Gastrocnemius medialis (tissue), 4 donors: Measurements from ENCODE around the gene RNF220. TPM values are rescaled to one million over a fixed set of nuclear protein-coding genes. Genes with fewer than 3 reads are reported as not detected.

ENCODE experiments used
- ATAC-seq, 2 donors: fragments of 150-250 bp; one replicate each; pipeline ENCODE4 v1.9.1; 2016
- DNase-seq, 2 donors: peaks; one replicate each; pipeline ENCODE4 v3.0.0-alpha.2; 2019
- H3K27ac ChIP-seq, 4 donors: fragments of 200-600 bp; sonication (generic); 1 replicate in 1 of 4; 2 replicates in 3 of 4; pipeline ENCODE4 v1.5.1; 2016 to 2018; ENCODE audit warnings: mild to moderate bottlenecking in 2 of 4, moderate library complexity in 1 of 4
- H3K27me3 ChIP-seq, 3 donors: fragments of 200-600 bp; sonication (generic) in 2 of 3; 1 replicate in 1 of 3; 2 replicates in 2 of 3; pipeline versions ENCODE4 v1.5.1 to v1.6.0; 2016 to 2019; ENCODE audit warnings: mild to moderate bottlenecking in 1 of 3, moderate library complexity in 1 of 3
- H3K36me3 ChIP-seq, 2 donors: fragments of 200-600 bp; sonication (generic) in 1 of 2; one replicate each; pipeline ENCODE4 v1.5.1; 2017 to 2018
- H3K4me1 ChIP-seq, 2 donors: fragments of 200-600 bp; sonication (generic) in 1 of 2; one replicate each; pipeline ENCODE4 v1.5.1; 2016 to 2017; ENCODE audit warnings: mild to moderate bottlenecking in 2 of 2
- H3K4me3 ChIP-seq, 4 donors: fragments of 200-600 bp; sonication (generic) in 3 of 4; 1 replicate in 1 of 4; 2 replicates in 3 of 4; pipeline ENCODE4 v1.5.1; 2016 to 2019; ENCODE audit warnings: mild to moderate bottlenecking in 2 of 4
- H3K9me3 ChIP-seq, 3 donors: fragments of 200-600 bp; sonication (generic) in 2 of 3; 1 replicate in 1 of 3; 2 replicates in 2 of 3; pipeline ENCODE4 v1.5.1; 2016 to 2019
- POLR2A ChIP-seq, 2 donors: fragments of 450-650 bp; IDR thresholded peaks; one replicate each; pipeline ENCODE4 v1.6.1; 2017; ENCODE audit warnings: antibody characterized with exemption in 2 of 2, mild to moderate bottlenecking in 2 of 2, moderate library complexity in 2 of 2
- in situ Hi-C, 4 donors: fragments of 200-750 bp; cut with MboI; loops; one replicate each; pipeline versions ENCODE4 v1.15.0 to v1.8.0; 2017; ENCODE audit warnings: low sequenced_read_pairs in 4 of 4
- intact Hi-C: fragments of 100-400 bp; cut with DNase I; formaldehyde crosslinking; loops from one replicate; pipeline ENCODE4 v1.15.1; 2023; ENCODE audit warnings: low total_unique reads
- total RNA-seq, 4 donors: library from RNA; depleted of rRNA; stranded (reverse); fragments of >200 nt; gene quantifications; one replicate each; pipeline versions ENCODE4 v1.1.0 to v1.2.3, GENCODE V29; 2016
- TF ChIP-seq, protein P1 (sequence below), 5 experiments: fragments of 450-650 bp in 3 of 5; fragments of 200-600 bp in 2 of 5; sonication (generic) in 2 of 5; IDR thresholded peaks in 4 of 5; conservative IDR thresholded peaks in 1 of 5; 1 replicate in 4 of 5; 2 replicates in 1 of 5; pipeline ENCODE4 v1.5.1; 2016 to 2019; ENCODE audit warnings: antibody characterized with exemption in 5 of 5, mild to moderate bottlenecking in 3 of 5, moderate library complexity in 3 of 5

The RNF220 gene
- total RNA-seq, 4 donors from 2014 or later: 91.2 to 172 (median 128) TPM

DNA sequence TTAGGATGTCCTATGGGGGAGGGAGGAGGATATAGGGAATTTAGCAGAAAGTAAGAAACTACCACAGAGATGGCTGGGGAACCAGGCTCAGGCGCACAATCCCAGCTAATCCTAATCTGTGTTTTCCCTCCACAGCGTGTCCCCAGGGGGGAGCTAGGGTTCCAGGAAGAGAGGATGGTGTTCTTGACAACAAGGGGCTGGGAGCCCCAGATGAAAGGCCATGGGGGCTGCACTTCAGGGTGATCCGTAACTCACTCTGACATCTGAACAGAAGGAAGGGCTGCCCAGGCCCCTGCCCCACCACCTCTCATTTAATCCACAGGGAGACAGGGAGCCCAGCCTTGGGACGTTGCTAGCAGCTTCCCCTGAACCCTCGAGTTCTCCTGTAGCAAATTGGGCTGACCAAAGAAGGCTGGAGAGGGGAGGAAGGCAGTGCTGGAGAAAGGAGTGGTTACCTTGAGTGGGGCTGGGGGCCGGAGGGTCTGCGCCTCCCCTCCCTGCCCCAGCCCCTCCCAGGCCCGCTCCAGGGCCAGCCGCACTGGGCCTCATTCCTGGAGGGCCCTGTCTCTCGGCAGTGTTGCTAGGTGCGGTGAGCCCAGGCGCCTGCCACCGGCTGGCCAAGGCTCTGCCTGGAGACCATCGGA, 137.5 kb downstream of the RNF220 start:
- TF ChIP-seq POLR2A (IDR thresholded peaks at IDR 0.05): no peak
- TF ChIP-seq, protein P1, sequence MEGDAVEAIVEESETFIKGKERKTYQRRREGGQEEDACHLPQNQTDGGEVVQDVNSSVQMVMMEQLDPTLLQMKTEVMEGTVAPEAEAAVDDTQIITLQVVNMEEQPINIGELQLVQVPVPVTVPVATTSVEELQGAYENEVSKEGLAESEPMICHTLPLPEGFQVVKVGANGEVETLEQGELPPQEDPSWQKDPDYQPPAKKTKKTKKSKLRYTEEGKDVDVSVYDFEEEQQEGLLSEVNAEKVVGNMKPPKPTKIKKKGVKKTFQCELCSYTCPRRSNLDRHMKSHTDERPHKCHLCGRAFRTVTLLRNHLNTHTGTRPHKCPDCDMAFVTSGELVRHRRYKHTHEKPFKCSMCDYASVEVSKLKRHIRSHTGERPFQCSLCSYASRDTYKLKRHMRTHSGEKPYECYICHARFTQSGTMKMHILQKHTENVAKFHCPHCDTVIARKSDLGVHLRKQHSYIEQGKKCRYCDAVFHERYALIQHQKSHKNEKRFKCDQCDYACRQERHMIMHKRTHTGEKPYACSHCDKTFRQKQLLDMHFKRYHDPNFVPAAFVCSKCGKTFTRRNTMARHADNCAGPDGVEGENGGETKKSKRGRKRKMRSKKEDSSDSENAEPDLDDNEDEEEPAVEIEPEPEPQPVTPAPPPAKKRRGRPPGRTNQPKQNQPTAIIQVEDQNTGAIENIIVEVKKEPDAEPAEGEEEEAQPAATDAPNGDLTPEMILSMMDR (IDR thresholded peaks at IDR 0.05 in 4 of 5, conservative IDR thresholded peaks at IDR 0.05 in 1 of 5): no peak

DNA sequence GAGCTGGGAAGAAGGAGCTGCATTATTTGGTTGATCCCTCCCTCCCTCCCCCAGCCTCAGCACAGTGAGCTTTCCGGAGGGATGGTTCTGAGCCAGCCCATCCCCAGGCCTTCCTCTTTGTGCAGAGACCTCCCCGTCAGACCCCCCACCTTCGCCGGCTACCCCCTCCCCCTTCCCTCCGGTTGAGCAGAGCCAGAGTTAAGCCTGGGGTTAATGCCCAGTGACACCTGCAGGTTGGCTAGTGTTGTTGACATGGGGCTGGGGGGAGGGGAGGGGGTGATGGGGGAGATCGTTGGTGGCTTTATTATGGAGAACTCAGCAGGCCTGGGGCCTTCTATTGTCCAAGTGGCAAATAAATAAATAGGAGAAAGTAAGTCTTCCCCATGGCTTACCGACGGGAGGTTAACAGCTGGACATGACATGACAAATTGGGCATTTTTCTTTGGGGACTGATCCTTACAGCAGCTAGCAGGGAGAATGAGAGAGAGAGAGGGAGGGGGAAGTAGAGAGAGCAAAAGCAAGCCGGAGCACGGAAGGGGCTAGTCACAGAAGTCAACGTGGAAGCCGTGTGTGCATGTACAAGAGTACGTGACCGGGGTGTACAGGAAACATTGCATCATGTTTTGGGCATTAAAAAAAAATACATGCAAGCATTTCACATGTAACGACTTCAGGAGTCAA, 138.1 kb downstream of the RNF220 start:
- Histone ChIP-seq H3K36me3 (no peaks in the 10 kb centered on the region), H3K4me3 (no peak overlapping the region), H3K9me3 (no peaks in the 10 kb centered on the region), H3K4me1 (no peaks in the 10 kb centered on the region), H3K27me3 (peaks cover 9 to 25% (median 18%) of the 10 kb centered on the region in 3 donors), H3K27ac (no peak overlapping the region)
- TF ChIP-seq, protein P1 (IDR thresholded peaks at IDR 0.05 in 4 of 5, conservative IDR thresholded peaks at IDR 0.05 in 1 of 5): no peak
- no peak for TF ChIP-seq POLR2A (IDR thresholded peaks at IDR 0.05)
- intact Hi-C loops (no loop called here), in situ Hi-C loops (no loop called here)
- no peak for ATAC-seq
- no peak for DNase-seq

More for the DNA sequence above, 137.5 kb downstream of the RNF220 start:
- Histone ChIP-seq H3K27ac (no peak overlapping the region), H3K27me3 (peaks cover 9 to 24% (median 15%) of the 10 kb centered on the region in 3 donors), H3K36me3 (no peaks in the 10 kb centered on the region), H3K9me3 (no peaks in the 10 kb centered on the region), H3K4me3 (no peak overlapping the region), H3K4me1 (no peaks in the 10 kb centered on the region)
- ATAC-seq (no peak), DNase-seq (no peak)
- in situ Hi-C loops: no loop called here
- intact Hi-C loops: no loop called here

DNA sequence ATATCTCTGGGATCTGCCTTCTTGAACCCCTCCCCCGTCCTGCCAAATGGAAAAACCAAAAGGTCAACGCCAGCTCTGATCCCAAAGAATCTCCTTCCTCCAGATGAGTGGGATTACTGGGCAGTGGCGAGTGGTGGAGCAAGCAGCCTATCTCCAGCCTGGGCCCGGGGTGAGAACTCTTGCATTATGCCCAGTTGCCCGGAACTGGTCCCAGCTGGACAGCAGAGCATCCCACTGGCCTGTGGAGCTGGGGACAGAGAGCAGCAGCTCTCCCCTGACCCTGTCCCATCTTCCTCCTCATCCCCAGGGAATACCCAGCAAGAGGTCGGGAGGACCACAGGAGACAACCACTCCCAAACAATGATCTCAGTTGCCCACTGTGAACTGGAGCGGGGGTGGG, 138.7 kb downstream of the RNF220 start:
- TF ChIP-seq POLR2A (IDR thresholded peaks at IDR 0.05): no peak
- TF ChIP-seq, protein P1 (IDR thresholded peaks at IDR 0.05 in 4 of 5, conservative IDR thresholded peaks at IDR 0.05 in 1 of 5): no peak
- intact Hi-C loops (no loop called here), in situ Hi-C loops (no loop called here)
- Histone ChIP-seq H3K4me3 (no peak overlapping the region), H3K27ac (no peak overlapping the region), H3K9me3 (no peaks in the 10 kb centered on the region), H3K27me3 (peaks cover 9 to 25% (median 17%) of the 10 kb centered on the region in 3 donors), H3K4me1 (no peaks in the 10 kb centered on the region), H3K36me3 (no peaks in the 10 kb centered on the region)
- no peak for DNase-seq
- ATAC-seq: no peak

DNA sequence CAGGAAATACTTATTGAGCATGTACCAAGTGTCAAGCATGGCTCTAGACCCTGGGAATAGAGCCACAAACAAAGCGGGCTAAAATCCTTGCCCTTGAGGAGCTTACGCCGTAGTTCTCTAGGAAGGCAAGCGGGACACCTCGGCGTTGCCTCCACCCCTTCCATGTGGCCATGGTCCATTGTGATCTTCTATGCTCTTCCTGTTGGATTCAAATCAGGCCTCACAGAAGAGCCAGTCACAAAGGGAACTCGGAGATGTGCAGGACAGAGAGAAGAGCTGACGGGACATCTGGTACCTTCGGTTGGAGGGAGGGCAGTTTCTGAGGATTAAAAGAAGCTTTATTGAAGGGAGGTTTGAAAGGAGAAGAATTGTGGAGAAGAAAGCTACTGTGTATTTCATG, 139.9 kb downstream of the RNF220 start:
- no peak overlapping the region for H3K27ac ChIP-seq
- intact Hi-C loops: no loop called here
- H3K9me3 ChIP-seq: no peaks in the 10 kb centered on the region
- TF ChIP-seq, protein P1 (IDR thresholded peaks at IDR 0.05 in 4 of 5, conservative IDR thresholded peaks at IDR 0.05 in 1 of 5): no peak
- no peak for TF ChIP-seq POLR2A (IDR thresholded peaks at IDR 0.05)
- no peak overlapping the region for H3K4me3 ChIP-seq
- DNase-seq: no peak
- peaks cover 9 to 25% (median 17%) of the 10 kb centered on the region in 3 donors for H3K27me3 ChIP-seq
- in situ Hi-C loops: no loop called here
- H3K36me3 ChIP-seq: no peaks in the 10 kb centered on the region
- H3K4me1 ChIP-seq: no peaks in the 10 kb centered on the region
- no peak for ATAC-seq
